Calu3 (cell line): Measurements from ENCODE around the gene NDE1. TPM values are rescaled to one million over a fixed set of nuclear protein-coding genes. Genes with fewer than 3 reads are reported as not detected.

ENCODE experiments used
- BruUV-seq: library from RNA; stranded (reverse); fragments of 400-500 nt; replicated peaks from 2 replicates; lab custom pipeline; 2021; lab: Mats Ljungman, UMichigan
- CTCF ChIA-PET: fragments of 300-600 bp; sonication (Branson Sonifier 250); formaldehyde crosslinking; loops from one replicate; lab custom pipeline; 2022; ENCODE audit warnings: antibody characterized with exemption; lab: Charles Lee
- DNase-seq: peaks from one replicate; pipeline ENCODE4 v3.0.0; 2022
- H3K27ac Mint-ChIP-seq: one replicate; pipeline ENCODE4 v1.8.0; 2022; ENCODE audit warnings: mixed read lengths; ENCODE audit not compliant: unreplicated experiment
- H3K27me3 Mint-ChIP-seq: one replicate; pipeline ENCODE4 v1.8.0; 2022; ENCODE audit warnings: mixed read lengths; ENCODE audit not compliant: unreplicated experiment
- H3K36me3 Mint-ChIP-seq: one replicate; pipeline ENCODE4 v1.8.0; 2022; ENCODE audit warnings: mild to moderate bottlenecking, moderate library complexity, mixed read lengths; ENCODE audit not compliant: insufficient read depth, unreplicated experiment
- H3K4me1 Mint-ChIP-seq: one replicate; pipeline ENCODE4 v1.8.0; 2022; ENCODE audit warnings: mild to moderate bottlenecking, low read depth, mixed read lengths; ENCODE audit not compliant: unreplicated experiment
- H3K4me3 Mint-ChIP-seq: one replicate; pipeline ENCODE4 v1.8.0; 2022; ENCODE audit warnings: mild to moderate bottlenecking, low read depth, moderate library complexity, mixed read lengths; ENCODE audit not compliant: unreplicated experiment
- H3K9me3 Mint-ChIP-seq: one replicate; pipeline ENCODE4 v1.8.0; 2022; ENCODE audit warnings: low read depth, mixed read lengths; ENCODE audit not compliant: unreplicated experiment
- intact Hi-C: fragments of 100-400 bp; cut with micrococcal nuclease; formaldehyde crosslinking; loops from one replicate; pipeline ENCODE4 v1.10.0; 2022; ENCODE audit not compliant: unreplicated experiment
- total RNA-seq: library from RNA; stranded (reverse); gene quantifications from 2 replicates; pipeline ENCODE4 v1.2.3, GENCODE V29; 2022
- TF ChIP-seq, protein P1 (sequence below): fragments of 200-600 bp; IDR thresholded peaks from one replicate; pipeline ENCODE4 v1.8.0; 2022; ENCODE audit warnings: antibody characterized with exemption; ENCODE audit not compliant: unreplicated experiment

NDE1 gene
- total RNA-seq, 1 experiment from 2014 or later: 71.1 TPM

DNA sequence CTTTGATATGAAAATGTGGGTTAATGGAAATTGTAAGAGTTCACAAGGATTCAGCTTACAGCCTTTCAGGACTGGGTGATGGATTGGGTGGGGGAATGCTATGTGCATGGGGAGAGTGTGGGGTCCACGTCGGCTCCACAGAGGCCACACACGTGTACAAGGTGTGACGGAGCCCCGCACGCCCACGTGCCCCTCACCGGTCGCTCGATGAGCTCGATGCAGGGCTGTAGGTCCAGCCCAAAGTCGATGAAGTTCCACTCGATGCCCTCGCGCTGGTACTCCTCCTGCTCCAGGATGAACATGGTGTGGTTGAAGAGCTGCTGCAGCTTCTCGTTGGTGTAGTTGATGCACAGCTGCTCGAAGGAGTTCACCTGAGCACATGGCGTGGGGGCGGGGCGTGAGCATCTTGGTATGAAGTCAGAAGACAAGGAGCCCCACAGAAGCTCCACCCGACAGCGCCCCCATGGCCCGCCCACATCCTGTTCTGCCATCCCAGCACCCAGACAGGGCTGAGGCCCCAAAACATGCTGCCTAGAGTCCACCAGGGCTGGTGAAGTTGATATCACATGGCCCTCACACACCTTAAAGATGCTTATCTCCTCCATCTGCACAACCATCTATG is 107.7 kb downstream of the NDE1 start:
- no peak overlapping the region for H3K27ac Mint-ChIP-seq
- H3K9me3 Mint-ChIP-seq: no peaks in the 10 kb centered on the region
- no TSS peak for BruUV-seq
- no peak for DNase-seq
- intact Hi-C loops: no loop called here
- CTCF ChIA-PET: interaction anchor here (0.7 to 1.0 kb wide), 2 partner anchors 25 to 565 kb away, joined by 4 to 8 read pairs; no protein-coding TSS in a partner anchor
- no peaks in the 10 kb centered on the region for H3K36me3 Mint-ChIP-seq
- TF ChIP-seq, protein P1, sequence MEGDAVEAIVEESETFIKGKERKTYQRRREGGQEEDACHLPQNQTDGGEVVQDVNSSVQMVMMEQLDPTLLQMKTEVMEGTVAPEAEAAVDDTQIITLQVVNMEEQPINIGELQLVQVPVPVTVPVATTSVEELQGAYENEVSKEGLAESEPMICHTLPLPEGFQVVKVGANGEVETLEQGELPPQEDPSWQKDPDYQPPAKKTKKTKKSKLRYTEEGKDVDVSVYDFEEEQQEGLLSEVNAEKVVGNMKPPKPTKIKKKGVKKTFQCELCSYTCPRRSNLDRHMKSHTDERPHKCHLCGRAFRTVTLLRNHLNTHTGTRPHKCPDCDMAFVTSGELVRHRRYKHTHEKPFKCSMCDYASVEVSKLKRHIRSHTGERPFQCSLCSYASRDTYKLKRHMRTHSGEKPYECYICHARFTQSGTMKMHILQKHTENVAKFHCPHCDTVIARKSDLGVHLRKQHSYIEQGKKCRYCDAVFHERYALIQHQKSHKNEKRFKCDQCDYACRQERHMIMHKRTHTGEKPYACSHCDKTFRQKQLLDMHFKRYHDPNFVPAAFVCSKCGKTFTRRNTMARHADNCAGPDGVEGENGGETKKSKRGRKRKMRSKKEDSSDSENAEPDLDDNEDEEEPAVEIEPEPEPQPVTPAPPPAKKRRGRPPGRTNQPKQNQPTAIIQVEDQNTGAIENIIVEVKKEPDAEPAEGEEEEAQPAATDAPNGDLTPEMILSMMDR: no peak
- no peaks in the 10 kb centered on the region for H3K4me1 Mint-ChIP-seq
- H3K4me3 Mint-ChIP-seq: no peak overlapping the region
- H3K27me3 Mint-ChIP-seq: peaks cover 24% of the 10 kb centered on the region

DNA sequence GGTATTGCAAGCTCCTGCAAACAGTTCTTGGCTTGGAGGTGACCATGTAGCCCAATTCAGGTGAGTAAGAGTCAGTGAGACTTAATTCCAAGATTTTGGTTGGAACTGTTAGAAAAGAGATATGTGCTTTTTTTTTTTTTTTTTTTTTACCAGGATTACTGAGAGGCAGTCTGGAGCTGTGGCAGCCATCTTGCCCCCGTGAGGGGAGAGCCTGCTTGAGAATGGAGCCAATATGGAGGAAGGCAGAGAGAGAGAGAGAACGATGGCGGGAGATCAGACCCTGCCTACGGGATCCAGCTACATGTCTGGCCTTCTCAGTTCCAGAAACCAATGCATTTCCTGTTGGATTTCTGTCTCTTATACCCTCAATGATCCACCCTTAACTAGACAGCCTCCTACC is 109.0 kb downstream of the NDE1 start:
- no peak overlapping the region for H3K4me3 Mint-ChIP-seq
- DNase-seq: no peak
- CTCF ChIA-PET: interaction anchor here (0.6 to 0.7 kb wide), 3 partner anchors 44 to 161 kb away, joined by 3 to 4 read pairs (median 3); no protein-coding TSS in a partner anchor
- BruUV-seq: no TSS peak
- no peak overlapping the region for H3K27ac Mint-ChIP-seq
- TF ChIP-seq, protein P1: no peak
- no peaks in the 10 kb centered on the region for H3K9me3 Mint-ChIP-seq
- intact Hi-C loops: no loop called here
- H3K4me1 Mint-ChIP-seq: no peaks in the 10 kb centered on the region
- peaks cover 29% of the 10 kb centered on the region for H3K27me3 Mint-ChIP-seq
- H3K36me3 Mint-ChIP-seq: no peaks in the 10 kb centered on the region

DNA sequence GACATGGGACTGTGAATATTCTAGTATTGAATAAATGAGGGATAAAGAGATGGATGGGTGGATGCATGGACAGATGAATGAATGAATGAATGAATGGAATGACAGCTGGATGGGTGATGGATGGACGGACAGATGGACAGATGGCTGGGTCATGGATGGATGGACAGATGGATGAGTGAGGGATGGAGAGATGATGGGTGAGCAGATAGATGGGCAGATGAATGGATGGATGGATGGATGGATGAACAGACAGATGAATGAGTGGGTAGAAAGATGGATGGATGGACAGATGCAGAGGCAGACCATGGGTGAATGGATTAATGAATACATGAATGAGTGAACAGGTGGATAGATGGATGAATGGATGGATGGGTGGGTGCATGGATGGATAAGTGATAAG is 110.1 kb downstream of the NDE1 start:
- no peaks in the 10 kb centered on the region for H3K9me3 Mint-ChIP-seq
- peaks cover 38% of the 10 kb centered on the region for H3K27me3 Mint-ChIP-seq
- no peak for DNase-seq
- no peaks in the 10 kb centered on the region for H3K4me1 Mint-ChIP-seq
- intact Hi-C loops: no loop called here
- BruUV-seq: no TSS peak
- no peaks in the 10 kb centered on the region for H3K36me3 Mint-ChIP-seq
- H3K4me3 Mint-ChIP-seq: no peak overlapping the region
- no peak overlapping the region for H3K27ac Mint-ChIP-seq
- CTCF ChIA-PET: no interaction called here
- TF ChIP-seq, protein P1: no peak

DNA sequence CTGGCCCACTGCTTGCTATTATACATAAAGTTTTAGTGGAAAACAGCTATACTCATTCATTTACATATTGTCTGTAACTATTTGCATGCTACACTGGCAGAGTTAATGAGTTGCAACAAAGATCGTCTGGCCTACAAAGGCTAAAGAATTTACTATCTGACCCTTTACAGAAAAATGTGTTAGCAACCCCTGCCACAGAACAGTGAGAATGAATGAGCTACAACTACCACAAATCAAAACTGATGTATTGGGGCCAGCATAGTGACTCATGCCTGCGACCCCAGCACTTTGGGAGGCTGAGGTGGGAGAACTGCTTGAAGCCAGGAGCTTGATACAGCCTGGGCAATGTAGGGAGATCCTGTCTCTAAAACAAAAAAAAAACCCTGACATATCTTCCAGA is 114.1 kb downstream of the NDE1 start:
- Mint-ChIP-seq H3K4me1 (no peaks in the 10 kb centered on the region), H3K36me3 (no peaks in the 10 kb centered on the region), H3K27ac (no peak overlapping the region), H3K4me3 (no peak overlapping the region), H3K9me3 (no peaks in the 10 kb centered on the region), H3K27me3 (peaks cover 44% of the 10 kb centered on the region)
- CTCF ChIA-PET: no interaction called here
- no peak for DNase-seq
- TF ChIP-seq, protein P1: no peak
- no TSS peak for BruUV-seq
- intact Hi-C loops: no loop called here
